COLO668 (cell line): Measurements from ENCODE around the gene AANAT.
"Not testable (repeated sequence)": the region's sequence is repeated elsewhere in the genome, so short reads cannot be mapped to it uniquely, and the experiment has no call there.

ENCODE experiments used
- DNase-seq: peaks from one replicate; lab custom pipeline; 2025; ENCODE audit not compliant: unreplicated experiment; lab: John Stamatoyannopoulos, UW

The AANAT gene

GRCh38 chr17:76502341-76503211 lies 35.2 kb downstream of the AANAT start:
- no peak for DNase-seq

- no peak for DNase-seq
These were observed 36.7 kb downstream of the AANAT start for GRCh38 chr17:76504117-76504516.

- peak; percentile 56 for DNase-seq
These were observed 39.3 kb downstream of the AANAT start for GRCh38 chr17:76506408-76507345.

- DNase-seq, result not testable (repeated sequence)
These were observed 41.2 kb downstream of the AANAT start for GRCh38 chr17:76508472-76509063.

GRCh38 chr17:76510831-76511244 lies 43.4 kb downstream of the AANAT start:
- DNase-seq, result no peak

- no peak for DNase-seq
These were observed 44.4 kb downstream of the AANAT start for GRCh38 chr17:76511668-76512365.

GRCh38 chr17:76512366-76513305 lies 45.2 kb downstream of the AANAT start:
- no peak for DNase-seq

- DNase-seq, result no peak
These were observed 45.9 kb downstream of the AANAT start for GRCh38 chr17:76513306-76513692.

- not testable (repeated sequence) for DNase-seq
These were observed 47.0 kb downstream of the AANAT start for GRCh38 chr17:76514355-76514754.

GRCh38 chr17:76515274-76515949 lies 48.0 kb downstream of the AANAT start:
- DNase-seq, result no peak

GRCh38 chr17:76517638-76518038 lies 50.2 kb downstream of the AANAT start:
- DNase-seq, result no peak

GRCh38 chr17:76519048-76519966 lies 51.9 kb downstream of the AANAT start:
- no peak for DNase-seq
